GM12891 (cell line): Measurements from ENCODE around the gene NDUFAF8.

Experiments used
- DNase-seq: peaks from one replicate; pipeline ENCODE4 v3.0.0; 2011; ENCODE audit warnings: low spot score; ENCODE audit not compliant: insufficient read length
- FAIRE-seq: peaks from 2 replicates; lab custom pipeline; 2011; peaks lifted over from hg19 to GRCh38; lab: Jason Lieb, UNC
- PAX5 ChIP-seq: IDR thresholded peaks from 2 replicates; pipeline ENCODE4 v1.6.1; 2011; ENCODE audit warnings: low read length, moderate library complexity, mild to moderate bottlenecking; ENCODE audit not compliant: insufficient read depth, severe bottlenecking
- POLR2A ChIP-seq: IDR thresholded peaks from 2 replicates; pipeline ENCODE4 v1.6.1; 2011; ENCODE audit warnings: low read depth, low read length, control low read depth
- POLR2AphosphoS5 ChIP-seq: IDR thresholded peaks from 2 replicates; pipeline ENCODE4 v1.6.1; 2011; ENCODE audit warnings: low read depth, low read length, control low read depth
- POU2F2 ChIP-seq: IDR thresholded peaks from 2 replicates; pipeline ENCODE4 v1.6.1; 2011; ENCODE audit warnings: low read depth, mild to moderate bottlenecking, control low read depth, low read length, moderate library complexity
- SPI1 ChIP-seq: IDR thresholded peaks from 2 replicates; pipeline ENCODE4 v1.6.1; 2011; ENCODE audit warnings: low read depth, low read length, control low read depth
- TAF1 ChIP-seq: IDR thresholded peaks from 2 replicates; pipeline ENCODE4 v1.6.1; 2011; ENCODE audit warnings: low read depth, low read length, control low read depth

The NDUFAF8 gene

GRCh38 chr17:81249223-81250040 lies 10.3 kb downstream of the NDUFAF8 start:
- FAIRE-seq: peak; percentile 84
- no peak for TF ChIP-seq SPI1
- 0 out of 2 replicates have a peak, but pooled peaks have one; percentile 24 for TF ChIP-seq POLR2AphosphoS5
- TF ChIP-seq PAX5: no peak
- 0 out of 2 replicates have a peak, but pooled peaks have one; percentile 38 for TF ChIP-seq POU2F2
- peak; percentile 53 for TF ChIP-seq POLR2A
- no peak for TF ChIP-seq TAF1
- DNase-seq: no peak

- FAIRE-seq (no peak), DNase-seq (no peak)
- no peak for TF ChIP-seq TAF1
- TF ChIP-seq POU2F2: no peak
- no peak for TF ChIP-seq SPI1
- TF ChIP-seq POLR2A: no peak
- no peak for TF ChIP-seq PAX5
- TF ChIP-seq POLR2AphosphoS5: no peak
These were observed 11.4 kb downstream of the NDUFAF8 start for GRCh38 chr17:81250286-81251093.

GRCh38 chr17:81251094-81251708 lies 12.1 kb downstream of the NDUFAF8 start:
- FAIRE-seq (no peak), DNase-seq (no peak)
- TF ChIP-seq TAF1: no peak
- no peak for TF ChIP-seq POLR2A
- no peak for TF ChIP-seq PAX5
- TF ChIP-seq POU2F2: no peak
- no peak for TF ChIP-seq POLR2AphosphoS5
- TF ChIP-seq SPI1: no peak

GRCh38 chr17:81251709-81252301 lies 12.7 kb downstream of the NDUFAF8 start:
- TF ChIP-seq SPI1: no peak
- TF ChIP-seq POU2F2: no peak
- DNase-seq (no peak), FAIRE-seq (no peak)

GRCh38 chr17:81252326-81252986 lies 13.3 kb downstream of the NDUFAF8 start:
- FAIRE-seq (no peak), DNase-seq (no peak)
- TF ChIP-seq POLR2AphosphoS5 (no peak), SPI1 (no peak), POLR2A (no peak), POU2F2 (no peak), PAX5 (no peak), TAF1 (no peak)

- TF ChIP-seq PAX5 (no peak), TAF1 (no peak), POLR2AphosphoS5 (no peak), SPI1 (no peak), POU2F2 (no peak), POLR2A (no peak)
- no peak for FAIRE-seq
- DNase-seq: no peak
These were observed 13.8 kb downstream of the NDUFAF8 start for GRCh38 chr17:81252987-81253329.

GRCh38 chr17:81253358-81254131 lies 14.4 kb downstream of the NDUFAF8 start:
- TF ChIP-seq POLR2A (no peak), POLR2AphosphoS5 (no peak), POU2F2 (no peak), SPI1 (no peak), PAX5 (no peak), TAF1 (no peak)
- FAIRE-seq (peak; percentile 95), DNase-seq (peak; percentile 61)
